Diencephalon (tissue), 1 donor: Measurements from ENCODE around the gene SOHLH2. TPM values are rescaled to one million over a fixed set of nuclear protein-coding genes. Genes with fewer than 3 reads are reported as not detected.

Experiments
- total RNA-seq: library from RNA; depleted of rRNA; stranded (reverse); fragments of >200 nt; gene quantifications from one replicate; pipeline ENCODE4 v1.2.3, GENCODE V29; 2014

Gene SOHLH2, protein sequence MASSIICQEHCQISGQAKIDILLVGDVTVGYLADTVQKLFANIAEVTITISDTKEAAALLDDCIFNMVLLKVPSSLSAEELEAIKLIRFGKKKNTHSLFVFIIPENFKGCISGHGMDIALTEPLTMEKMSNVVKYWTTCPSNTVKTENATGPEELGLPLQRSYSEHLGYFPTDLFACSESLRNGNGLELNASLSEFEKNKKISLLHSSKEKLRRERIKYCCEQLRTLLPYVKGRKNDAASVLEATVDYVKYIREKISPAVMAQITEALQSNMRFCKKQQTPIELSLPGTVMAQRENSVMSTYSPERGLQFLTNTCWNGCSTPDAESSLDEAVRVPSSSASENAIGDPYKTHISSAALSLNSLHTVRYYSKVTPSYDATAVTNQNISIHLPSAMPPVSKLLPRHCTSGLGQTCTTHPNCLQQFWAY
- total RNA-seq: 3.5 TPM

DNA sequence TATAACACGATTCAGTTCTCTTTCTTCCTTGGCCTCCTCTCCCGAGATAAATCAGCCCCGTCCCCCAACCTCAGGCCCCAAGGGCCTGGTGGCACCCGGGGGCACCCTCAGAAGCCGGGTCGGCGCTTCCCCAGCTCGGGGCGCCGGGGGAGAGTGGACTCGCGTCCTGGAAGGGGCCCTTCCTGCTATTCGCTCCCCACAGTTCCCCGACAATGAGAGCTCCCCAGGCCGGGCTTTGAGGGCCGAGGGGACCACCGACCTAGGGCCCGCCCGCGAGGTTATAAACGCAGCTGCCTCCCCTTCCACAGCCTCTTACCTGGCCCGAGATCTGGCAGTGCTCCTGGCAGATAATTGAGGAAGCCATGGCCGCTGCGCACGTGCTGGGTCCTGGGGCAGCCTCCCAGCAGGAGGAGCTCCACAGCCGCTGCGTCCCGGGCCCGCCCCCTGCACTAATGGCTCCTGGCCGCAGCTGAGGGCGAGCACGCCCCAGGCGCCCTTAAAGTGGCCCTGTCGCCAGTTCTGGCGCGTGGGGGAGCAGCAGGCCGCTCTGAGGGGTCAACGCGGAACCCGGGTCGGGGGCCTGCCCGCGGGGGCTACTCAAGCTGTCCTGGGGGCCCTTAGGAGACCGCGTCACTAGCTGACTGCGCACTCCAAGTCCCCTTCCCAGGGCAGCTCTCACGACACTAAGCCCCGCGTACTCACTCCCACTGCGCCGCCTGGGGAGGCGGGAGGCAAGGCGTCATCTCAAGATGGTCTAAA is at the start of gene SOHLH2:
SOHLH2 (minus strand) TSS at position 394 of the 759 bp plus-strand sequence; CDS start at position 364, 30 bp downstream.

DNA sequence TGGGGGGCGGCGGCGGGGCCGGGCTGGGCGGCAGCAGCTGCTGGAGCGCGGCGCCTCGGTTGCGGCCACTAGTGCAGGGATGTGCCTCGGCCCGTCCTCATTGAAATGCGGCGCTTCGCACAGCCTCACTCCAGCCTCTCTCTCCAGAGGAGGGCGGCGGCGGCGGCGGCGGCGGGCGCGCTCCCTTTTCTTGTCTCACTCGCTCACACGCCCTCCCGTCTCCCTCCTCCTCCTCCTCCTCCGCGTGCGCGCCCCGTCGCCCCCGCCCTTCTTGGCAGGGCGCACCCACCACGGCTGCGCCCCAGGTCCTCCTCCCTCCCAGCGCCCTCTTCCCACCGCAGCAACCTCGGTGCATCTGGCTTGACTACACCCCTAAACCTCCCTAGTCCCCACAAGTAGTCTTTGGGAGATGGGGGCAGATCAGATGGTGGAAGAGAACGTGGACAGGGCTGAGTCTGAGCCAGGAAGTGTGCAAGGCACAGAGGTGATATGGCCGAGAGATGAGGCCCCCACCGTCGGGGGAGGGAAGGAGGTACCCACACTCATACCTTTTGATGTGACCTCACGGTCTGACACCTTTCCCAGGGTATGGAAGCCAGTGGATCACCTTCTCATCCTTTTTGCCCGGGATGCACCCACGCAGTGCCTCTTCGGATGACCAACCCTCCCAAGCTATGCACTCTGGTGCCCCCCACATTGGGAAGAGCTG is 83.0 kb downstream of the SOHLH2 start, which contains the start of gene DCLK1:
DCLK1 (minus strand) TSS at position 161 of the 709 bp plus-strand sequence.

Other genes starting within 250 kb of the SOHLH2 start
- 391 TPM for gene DCLK1, start 83.2 kb downstream of the SOHLH2 start, total RNA-seq
- gene CCDC169, start 83.3 kb upstream of the SOHLH2 start, total RNA-seq: 4.4 TPM
- gene SPART, start 131.8 kb upstream of the SOHLH2 start, total RNA-seq: 29.5 TPM
- 12.5 TPM for gene CCNA1, start 217.9 kb upstream of the SOHLH2 start, total RNA-seq